Upper lobe of left lung (tissue), 6 donors: ENCODE measurements around the gene RNF10. TPM values are rescaled to one million over a fixed set of nuclear protein-coding genes. Genes with fewer than 3 reads are reported as not detected.
"Not testable (repeated sequence)": the region's sequence is repeated elsewhere in the genome, so short reads cannot be mapped to it uniquely, and the experiment has no call there.

Experiments
- ATAC-seq, 2 donors: fragments of 200-7000 bp; cut with Tn5 transposase; one replicate each; pipeline ENCODE4 v1.9.1; 2022; ENCODE audit warnings: mild to moderate bottlenecking in 2 of 2, moderate library complexity in 2 of 2; ENCODE audit not compliant: low FRiP score in 2 of 2
- DNase-seq, 2 donors: peaks; one replicate each; pipeline ENCODE4 v3.0.0-alpha.2; 2019 to 2020
- H3K27ac ChIP-seq, 4 donors: fragments of 200-600 bp; sonication (generic); one replicate each; pipeline ENCODE4 v1.5.1; 2016 to 2019
- H3K27me3 ChIP-seq, 4 donors: fragments of 200-600 bp; sonication (generic); one replicate each; pipeline ENCODE4 v1.5.1; 2017 to 2019
- H3K36me3 ChIP-seq, 4 donors: fragments of 200-600 bp; sonication (generic); one replicate each; pipeline ENCODE4 v1.5.1; 2016 to 2019
- H3K4me1 ChIP-seq, 4 donors: fragments of 200-600 bp; sonication (generic); one replicate each; pipeline ENCODE4 v1.5.1; 2018 to 2019
- H3K4me3 ChIP-seq, 4 donors: fragments of 200-600 bp; sonication (generic); one replicate each; pipeline ENCODE4 v1.5.1; 2017 to 2019; ENCODE audit warnings: mild to moderate bottlenecking in 2 of 4, moderate library complexity in 1 of 4
- H3K9me3 ChIP-seq, 4 donors: fragments of 200-600 bp; sonication (generic); one replicate each; pipeline ENCODE4 v1.5.1; 2018 to 2019
- EP300 ChIP-seq, 4 donors: sonication (generic); formaldehyde crosslinking; IDR thresholded peaks; one replicate each; pipeline ENCODE4 v1.5.1; 2017; ENCODE audit warnings: antibody characterized with exemption in 4 of 4, control low read depth in 2 of 4
- POLR2A ChIP-seq, 4 donors: fragments of 450-650 bp; IDR thresholded peaks; one replicate each; pipeline ENCODE4 v1.5.1; 2016 to 2017; ENCODE audit warnings: antibody characterized with exemption in 4 of 4, mild to moderate bottlenecking in 2 of 4
- POLR2AphosphoS5 ChIP-seq, 2 donors: sonication (generic); formaldehyde crosslinking; IDR thresholded peaks; one replicate each; pipeline ENCODE4 v1.5.1; 2017; ENCODE audit warnings: antibody characterized with exemption in 2 of 2
- WGBS, 2 donors: methylation state at CpG; one replicate each; pipeline ENCODE4 v1.1.5; 2017 to 2018; 5-methylcytosine and 5-hydroxymethylcytosine counted together
- total RNA-seq, 6 donors: library from RNA; depleted of rRNA in 4 of 6; stranded (reverse); fragments of >200 nt in 4 of 6; gene quantifications; one replicate each; pipeline versions ENCODE4 v1.1.0 to v1.2.1, GENCODE V29; 2016 to 2021
- TF ChIP-seq, protein P1 (sequence below), 6 experiments: fragments of 450-650 bp in 4 of 6; fragments of 200-600 bp in 2 of 6; sonication (generic) in 2 of 6; IDR thresholded peaks; one replicate each; pipeline ENCODE4 v1.5.1; 2016 to 2019; ENCODE audit warnings: antibody characterized with exemption in 6 of 6
- donor health status: DM: no; HTN: no; CAD: no; lungs with moderate emphysema.
- donor health status: DM: no; HTN: yes; CAD: no; lungs with severe emphysema.

The RNF10 gene
- total RNA-seq: 100 to 1,000 TPM; 189 to 456 (median 243) TPM

GRCh38 chr12:120534203-120534702, at the start of gene RNF10:
Gene RNF10 (plus strand): TSS chr12:120534356. CDS start chr12:120534812, 456 bp downstream.
- peaks cover 35 to 52% (median 40%) of the 10 kb centered on the region in 4 donors for H3K4me1 ChIP-seq
- DNase-seq (peak; percentile 77 to 92), ATAC-seq (peak; percentile 80 to 90)
- TF ChIP-seq POLR2A (IDR thresholded peaks at IDR 0.05) (peak in 3 of 4 donors; percentile 92 to 99 (median 98)), POLR2AphosphoS5 (IDR thresholded peaks at IDR 0.05) (peak; percentile 98 to 99), EP300 (IDR thresholded peaks at IDR 0.05) (no peak)
- no peaks in the 10 kb centered on the region for H3K9me3 ChIP-seq
- WGBS, 2 donors: 0 to 1% methylated on average over 6 to 14 of the region's 43 CpGs
- H3K4me3 ChIP-seq: peak within 1 kb of the TSS; percentile 59 to 73 (median 65)
- H3K36me3 ChIP-seq: no peaks in the 10 kb centered on the region
- no peaks in the 10 kb centered on the region for H3K27me3 ChIP-seq
- peak within 1 kb of the TSS; percentile 91 to 97 (median 94) for H3K27ac ChIP-seq

DNA sequence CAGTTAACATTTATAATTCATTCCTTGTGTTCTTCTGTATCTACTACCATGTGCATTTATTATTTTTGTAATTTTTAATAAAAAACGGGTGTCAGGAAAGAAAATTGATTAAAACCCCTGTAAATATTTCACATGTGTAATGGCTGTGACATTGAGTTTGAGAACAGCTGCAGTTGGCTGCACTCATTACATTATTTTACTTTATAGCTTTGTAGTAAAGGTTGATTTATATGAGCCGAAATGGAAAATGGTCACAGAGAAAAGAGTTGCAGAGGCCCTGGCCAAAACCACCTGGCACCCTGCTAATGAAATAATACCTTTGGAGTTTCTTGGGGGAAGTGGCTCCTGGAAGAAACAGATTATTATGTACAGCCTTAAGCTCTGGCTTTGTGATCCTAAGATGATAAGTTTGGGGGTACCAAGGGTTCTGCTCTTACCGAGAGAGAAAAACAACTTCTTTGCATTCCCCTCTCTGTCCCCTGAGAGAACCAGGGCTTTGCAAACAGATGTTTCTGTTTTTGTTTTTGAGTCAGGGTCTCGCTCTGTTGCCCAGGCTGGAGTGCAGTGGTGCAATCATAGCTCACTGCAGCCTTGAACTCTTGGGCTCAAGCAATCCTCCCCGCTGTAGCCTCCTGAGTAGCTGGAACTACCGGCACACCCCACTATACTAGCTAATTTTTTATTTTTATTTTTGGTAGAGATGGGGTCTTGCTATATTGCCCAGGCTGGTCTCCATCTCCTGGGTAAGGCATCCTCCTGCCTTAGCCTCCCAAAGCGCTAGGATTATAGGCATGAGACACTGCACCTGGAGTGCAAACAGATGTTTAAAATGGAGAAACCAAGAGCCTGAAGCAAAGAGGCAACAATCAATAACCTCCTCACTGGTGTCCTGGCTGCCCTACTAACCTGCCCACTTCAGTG, 47.9 kb upstream of the RNF10 start:
- Histone ChIP-seq H3K27ac (no peak overlapping the region), H3K4me1 (no peaks in the 10 kb centered on the region), H3K4me3 (no peak overlapping the region), H3K9me3 (no peaks in the 10 kb centered on the region), H3K27me3 (no peaks in the 10 kb centered on the region), H3K36me3 (peaks cover 0 to 9% (median 2%) of the 10 kb centered on the region in 4 donors)
- WGBS, 2 donors: 90 to 96% methylated on average over 6 to 7 of the region's 7 CpGs
- ATAC-seq (no peak), DNase-seq (no peak)
- no peak for TF ChIP-seq POLR2A (IDR thresholded peaks at IDR 0.05)
- no peak for TF ChIP-seq EP300 (IDR thresholded peaks at IDR 0.05)
- TF ChIP-seq, protein P1, sequence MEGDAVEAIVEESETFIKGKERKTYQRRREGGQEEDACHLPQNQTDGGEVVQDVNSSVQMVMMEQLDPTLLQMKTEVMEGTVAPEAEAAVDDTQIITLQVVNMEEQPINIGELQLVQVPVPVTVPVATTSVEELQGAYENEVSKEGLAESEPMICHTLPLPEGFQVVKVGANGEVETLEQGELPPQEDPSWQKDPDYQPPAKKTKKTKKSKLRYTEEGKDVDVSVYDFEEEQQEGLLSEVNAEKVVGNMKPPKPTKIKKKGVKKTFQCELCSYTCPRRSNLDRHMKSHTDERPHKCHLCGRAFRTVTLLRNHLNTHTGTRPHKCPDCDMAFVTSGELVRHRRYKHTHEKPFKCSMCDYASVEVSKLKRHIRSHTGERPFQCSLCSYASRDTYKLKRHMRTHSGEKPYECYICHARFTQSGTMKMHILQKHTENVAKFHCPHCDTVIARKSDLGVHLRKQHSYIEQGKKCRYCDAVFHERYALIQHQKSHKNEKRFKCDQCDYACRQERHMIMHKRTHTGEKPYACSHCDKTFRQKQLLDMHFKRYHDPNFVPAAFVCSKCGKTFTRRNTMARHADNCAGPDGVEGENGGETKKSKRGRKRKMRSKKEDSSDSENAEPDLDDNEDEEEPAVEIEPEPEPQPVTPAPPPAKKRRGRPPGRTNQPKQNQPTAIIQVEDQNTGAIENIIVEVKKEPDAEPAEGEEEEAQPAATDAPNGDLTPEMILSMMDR (IDR thresholded peaks at IDR 0.05): no peak
- TF ChIP-seq POLR2AphosphoS5 (IDR thresholded peaks at IDR 0.05): no peak

DNA sequence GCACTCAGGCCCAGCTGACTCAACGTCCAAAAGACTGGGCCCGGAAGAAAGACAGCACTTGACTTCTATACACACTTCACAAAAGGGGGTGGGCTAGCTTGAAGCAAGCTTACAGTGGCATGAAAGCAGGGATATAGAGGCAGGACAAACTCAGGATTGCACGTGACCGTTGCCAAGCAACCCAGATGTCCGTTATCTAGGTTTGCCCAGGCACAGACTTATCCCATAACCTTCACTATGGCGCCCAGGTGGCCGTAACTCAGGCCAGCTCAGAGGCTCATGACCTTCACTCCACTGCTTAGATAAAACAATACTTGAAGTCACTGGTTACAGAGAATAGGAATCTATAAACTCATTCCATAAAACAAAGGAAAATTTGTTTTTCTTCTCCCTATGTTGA, 46.6 kb upstream of the RNF10 start:
- not testable (repeated sequence) for DNase-seq, ATAC-seq

DNA sequence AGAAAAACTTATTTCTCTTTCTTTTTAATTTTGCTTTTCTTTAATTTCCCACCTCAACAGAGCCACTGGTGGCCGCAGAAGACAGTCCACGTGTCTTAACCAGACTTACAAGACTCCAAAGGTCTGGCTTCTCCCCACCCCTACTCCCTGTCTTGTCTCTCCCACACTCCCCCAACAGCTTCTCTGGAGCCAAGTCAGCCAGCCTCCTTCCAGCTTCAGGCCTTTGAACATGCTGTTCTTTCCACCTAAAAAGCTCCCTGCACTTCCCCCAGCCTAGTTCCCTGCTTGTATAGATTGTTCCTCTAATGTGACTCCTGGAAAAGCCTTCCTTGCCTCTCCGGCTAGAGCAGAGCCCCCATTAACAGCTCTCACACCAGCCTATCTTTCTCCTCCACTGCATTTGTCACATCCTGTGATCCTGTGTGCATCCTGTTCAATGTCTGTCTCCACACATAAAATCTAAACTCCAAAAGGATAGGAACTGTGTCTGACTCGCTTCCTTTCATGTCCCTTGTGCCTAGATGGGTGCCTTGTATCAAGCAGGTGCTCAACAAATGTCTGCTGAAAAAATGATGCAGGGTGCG, 46.0 kb upstream of the RNF10 start:
- TF ChIP-seq, protein P1 (IDR thresholded peaks at IDR 0.05): no peak
- no peak for TF ChIP-seq POLR2A (IDR thresholded peaks at IDR 0.05)
- TF ChIP-seq POLR2AphosphoS5 (IDR thresholded peaks at IDR 0.05): no peak
- no peak for TF ChIP-seq EP300 (IDR thresholded peaks at IDR 0.05)
- DNase-seq (no peak), ATAC-seq (no peak)
- Histone ChIP-seq H3K9me3 (no peaks in the 10 kb centered on the region), H3K4me1 (no peaks in the 10 kb centered on the region), H3K27ac (no peak overlapping the region), H3K4me3 (no peak overlapping the region), H3K27me3 (no peaks in the 10 kb centered on the region), H3K36me3 (peaks cover 0 to 9% (median 2%) of the 10 kb centered on the region in 4 donors)
- 76 to 77% methylated on average over 5 of the region's 5 CpGs for WGBS, 2 donors

More for the DNA sequence above, 46.6 kb upstream of the RNF10 start:
- H3K4me1 ChIP-seq, H3K9me3 ChIP-seq, H3K27me3 ChIP-seq, H3K36me3 ChIP-seq, H3K27ac ChIP-seq, H3K4me3 ChIP-seq: not testable (repeated sequence)
- WGBS, 2 donors: 89 to 90% methylated on average over 5 to 7 of the region's 7 CpGs

- Histone ChIP-seq H3K27ac (no peak overlapping the region), H3K9me3 (no peaks in the 10 kb centered on the region), H3K4me3 (no peak overlapping the region), H3K27me3 (no peaks in the 10 kb centered on the region), H3K36me3 (peaks cover 0 to 9% (median 2%) of the 10 kb centered on the region in 4 donors), H3K4me1 (no peaks in the 10 kb centered on the region)
- 90 to 100% methylated on average over 4 of the region's 4 CpGs for WGBS, 2 donors
- DNase-seq (no peak), ATAC-seq (no peak)
- no peak for TF ChIP-seq POLR2A (IDR thresholded peaks at IDR 0.05)
- no peak for TF ChIP-seq POLR2AphosphoS5 (IDR thresholded peaks at IDR 0.05)
- no peak for TF ChIP-seq EP300 (IDR thresholded peaks at IDR 0.05)
- TF ChIP-seq, protein P1 (IDR thresholded peaks at IDR 0.05): no peak
Observed at GRCh38 chr12:120489018-120489417, 45.1 kb upstream of the RNF10 start.
